ENCODE results near the gene DNAJC5. TPM values are rescaled to one million over a fixed set of nuclear protein-coding genes. Genes with fewer than 3 reads are reported as not detected.

The DNAJC5 gene
- total and polyA plus RNA-seq, 2 of the 8 experiments (the other 6 are each of a cell fraction or from before 2014, with no cell fraction given), result 19.2 to 31.2 TPM

GRCh38 chr20:63873477-63873971 is 21.4 kb upstream of the DNAJC5 start:
- Histone ChIP-seq H3K4me3 (ENCODE audit: extremely low read depth in 1 of 4, insufficient read depth in 2 of 4, low read depth in 3 of 4, low read length in 4 of 4) (no peak overlapping the region), H2BK5ac (ENCODE audit: low read depth, low read length) (no peak overlapping the region), H3K4me1 (replicated peaks in 1 of 4; ENCODE audit: control insufficient read depth in 3 of 4, insufficient read depth in 4 of 4, low read length in 3 of 4) (no peaks in the 10 kb centered on the region), H2BK20ac (ENCODE audit: low read length) (no peak overlapping the region), H3K9me3 (ENCODE audit: insufficient read depth in 2 of 2, low read depth in 1 of 2, low read length in 1 of 2) (no peaks in the 10 kb centered on the region), H3K27ac (ENCODE audit: low read depth, low read length) (no peak overlapping the region), H3K27me3 (replicated peaks in 1 of 4; ENCODE audit: control insufficient read depth in 3 of 4, extremely low read depth in 1 of 4, insufficient read depth in 3 of 4, low read length in 3 of 4) (no peaks in the 10 kb centered on the region), H4K8ac (ENCODE audit: extremely low read depth, insufficient read depth, low read length) (no peak overlapping the region), H2AFZ (ENCODE audit: low read length) (no peak overlapping the region), H2BK12ac (ENCODE audit: low read depth, low read length) (no peak overlapping the region), H3K23me2 (ENCODE audit: low read depth, low read length) (no peaks in the 10 kb centered on the region), H3K79me1 (ENCODE audit: low read depth, low read length) (peaks cover 3% of the 10 kb centered on the region; the same call in 1 of the 2 replicates), H4K5ac (ENCODE audit: insufficient read length, low read depth, low read length) (no peak overlapping the region), H3K56ac (replicated peaks; ENCODE audit: insufficient read length, low read depth, low read length) (no peak overlapping the region), H3K36me3 (ENCODE audit: control insufficient read depth in 2 of 4, insufficient read depth in 4 of 4, low read length in 3 of 4) (peaks cover 29 to 64% (median 48%) of the 10 kb centered on the region in 4 experiments), H2BK15ac (ENCODE audit: low read length) (no peak overlapping the region), H2BK120ac (replicated peaks; ENCODE audit: low read depth, low read length) (no peak overlapping the region), H3K4me2 (ENCODE audit: insufficient read depth in 1 of 2, low read depth in 2 of 2, low read length in 2 of 2) (no peak overlapping the region), H3K9ac (replicated peaks in 1 of 4; ENCODE audit: extremely low read depth in 1 of 4, low read depth in 3 of 4, low read length in 3 of 4) (no peak overlapping the region), H2AK5ac (ENCODE audit: low read depth, low read length) (no peak overlapping the region), H4K20me1 (replicated peaks in 1 of 2; ENCODE audit: control insufficient read depth in 1 of 2, insufficient read depth in 2 of 2, low read length in 2 of 2) (peaks cover 2 to 25% of the 10 kb centered on the region in 2 experiments), H3K4ac (replicated peaks; ENCODE audit: insufficient read length, low read depth, low read length) (no peak overlapping the region), H3K23ac (ENCODE audit: insufficient read length) (no peak overlapping the region), H3K18ac (ENCODE audit: extremely low read depth, low read length) (no peak overlapping the region), H3K14ac (ENCODE audit: insufficient read length) (no peak overlapping the region), H3K79me2 (ENCODE audit: control insufficient read depth in 1 of 2, insufficient read depth in 2 of 2, low read length in 2 of 2) (peaks cover 0 to 42% of the 10 kb centered on the region in 2 experiments; a peak in 2 of 4 replicates), H4K91ac (replicated peaks; ENCODE audit: insufficient read length, low read length) (no peak overlapping the region)
- TF ChIP-seq EGR1 (IDR thresholded peaks at IDR 0.05; ENCODE audit: borderline replicate concordance, low read depth, low read length) (no peak), SP2 (IDR thresholded peaks at IDR 0.05; ENCODE audit: low read length) (no peak), TEAD4 (IDR thresholded peaks at IDR 0.05; ENCODE audit: low read depth, low read length) (no peak)
- ChIA-PET CTCF (ENCODE audit: partially characterized antibody) (interaction anchor here (0.7 kb wide), 1 partner anchor 112 kb away, joined by 3 read pairs; no protein-coding TSS in a partner anchor), POLR2A (ENCODE audit: partially characterized antibody) (interaction anchor here (1.5 kb wide), 1 partner anchor 9 kb away, joined by 5 read pairs; the partner anchor contains the start of gene TPD52L2)
- no peak for FAIRE-seq
- whole genome bisulfite sequencing, 2 experiments (ENCODE audit: extremely low coverage in 1 of 2, insufficient coverage in 1 of 2, insufficient read length in 1 of 2, insufficient replicate concordance in 2 of 2, low coverage in 1 of 2, low lambda C conversion rate in 2 of 2, missing lambda C conversion rate in 1 of 2), result 94% methylated on average over 14 of the region's 14 CpGs; no CpG with 5 or more reads in 1 of the 2 experiments
- no peak for DNase-seq (ENCODE audit: low read depth in 1 of 2, low spot score in 2 of 2)

Data from H1 (cell line).